CD14-positive monocyte (primary cell): Measurements from ENCODE around the gene ENTHD1. TPM values are rescaled to one million over a fixed set of nuclear protein-coding genes. Genes with fewer than 3 reads are reported as not detected.

Experiments used
- DNase-seq, 3 donors: peaks; one replicate each; pipeline ENCODE4 v3.0.0-alpha.2; 2011 to 2022
- H2AFZ ChIP-seq: 2 replicates; pipeline ENCODE4 v1.6.0; 2012; ENCODE audit warnings: mild to moderate bottlenecking, low read depth, low read length, inconsistent platforms; ENCODE audit not compliant: insufficient read depth, poor library complexity, severe bottlenecking
- H3K27ac ChIP-seq, 2 donors: 1 replicate in 1 of 2; 2 replicates in 1 of 2; pipeline ENCODE4 v1.5.1; 2012 to 2013; ENCODE audit warnings: low read length in 2 of 2, control low read depth in 1 of 2, inconsistent platforms in 1 of 2, low read depth in 1 of 2, mild to moderate bottlenecking in 1 of 2
- H3K27me3 ChIP-seq, 2 donors: one replicate each; pipeline versions ENCODE4 v1.6.0 to v1.6.1; 2011 to 2013; ENCODE audit warnings: low read length in 2 of 2; ENCODE audit not compliant: control insufficient read depth in 2 of 2, insufficient read depth in 2 of 2
- H3K36me3 ChIP-seq, 2 donors: replicated peaks in 1 of 2; 1 replicate in 1 of 2; 2 replicates in 1 of 2; pipeline versions ENCODE4 v1.5.1 to v1.6.1; 2012 to 2013; ENCODE audit warnings: low read length in 2 of 2, control low read depth in 1 of 2, inconsistent platforms in 1 of 2, mild to moderate bottlenecking in 1 of 2; ENCODE audit not compliant: insufficient read depth in 2 of 2, control insufficient read depth in 1 of 2
- H3K4me1 ChIP-seq, 2 donors: 1 replicate in 1 of 2; 2 replicates in 1 of 2; pipeline versions ENCODE4 v1.5.1 to v1.6.1; 2012 to 2013; ENCODE audit warnings: low read length in 2 of 2, control low read depth in 1 of 2, inconsistent platforms in 1 of 2, mild to moderate bottlenecking in 1 of 2, moderate library complexity in 1 of 2; ENCODE audit not compliant: insufficient read depth in 2 of 2, control insufficient read depth in 1 of 2
- H3K4me2 ChIP-seq: replicated peaks from 2 replicates; pipeline ENCODE3; 2012; ENCODE audit warnings: low read length, moderate library complexity, mild to moderate bottlenecking; ENCODE audit not compliant: poor library complexity, severe bottlenecking; ENCODE audit errors: extremely low read depth
- H3K4me3 ChIP-seq, 3 experiments: fragments of 200-600 bp in 1 of 3; sonication (generic) in 1 of 3; replicated peaks in 1 of 3; 1 replicate in 2 of 3; 2 replicates in 1 of 3; pipeline ENCODE4 v1.5.1; 2011 to 2013; ENCODE audit warnings: low read length in 3 of 3, mild to moderate bottlenecking in 3 of 3, control low read depth in 2 of 3, low read depth in 2 of 3, inconsistent platforms in 1 of 3, moderate library complexity in 1 of 3
- H3K79me2 ChIP-seq: 2 replicates; pipeline ENCODE4 v1.6.0; 2012; ENCODE audit warnings: mild to moderate bottlenecking, control low read depth, inconsistent platforms, low read length, moderate library complexity; ENCODE audit not compliant: insufficient read depth
- H3K9ac ChIP-seq: 2 replicates; pipeline ENCODE4 v1.6.0; 2017; ENCODE audit warnings: low read length, mild to moderate bottlenecking; ENCODE audit not compliant: insufficient read depth, poor library complexity, severe bottlenecking
- H3K9me3 ChIP-seq, 2 donors: replicated peaks in 1 of 2; 1 replicate in 1 of 2; 2 replicates in 1 of 2; pipeline versions ENCODE4 v1.5.1 to v1.6.1; 2012 to 2013; ENCODE audit warnings: low read length in 2 of 2, control low read depth in 1 of 2; ENCODE audit not compliant: control insufficient read depth in 1 of 2, insufficient read depth in 1 of 2
- H4K20me1 ChIP-seq: 2 replicates; pipeline ENCODE4 v1.6.0; 2012; ENCODE audit warnings: mild to moderate bottlenecking, low read length, control low read depth, moderate library complexity; ENCODE audit not compliant: insufficient read depth
- H3K27ac Mint-ChIP-seq, 7 donors: one replicate each; pipeline ENCODE4 v1.8.0; 2020; ENCODE audit warnings: mild to moderate bottlenecking in 7 of 7, mixed read lengths in 7 of 7, moderate library complexity in 6 of 7, inconsistent platforms in 2 of 7
- H3K27me3 Mint-ChIP-seq, 3 donors: one replicate each; pipeline ENCODE4 v1.8.0; 2021 to 2022; ENCODE audit warnings: low read depth in 3 of 3, mild to moderate bottlenecking in 3 of 3, mixed read lengths in 3 of 3, moderate library complexity in 3 of 3, inconsistent platforms in 1 of 3
- H3K36me3 Mint-ChIP-seq, 2 donors: one replicate each; pipeline ENCODE4 v1.8.0; 2020; ENCODE audit warnings: mixed read lengths in 2 of 2, inconsistent platforms in 1 of 2, mild to moderate bottlenecking in 1 of 2
- H3K4me1 Mint-ChIP-seq: one replicate; pipeline ENCODE4 v1.8.0; 2020; ENCODE audit warnings: mild to moderate bottlenecking, mixed read lengths
- H3K4me3 Mint-ChIP-seq, 2 donors: one replicate each; pipeline ENCODE4 v1.8.0; 2020; ENCODE audit warnings: mild to moderate bottlenecking in 2 of 2, mixed read lengths in 2 of 2, moderate library complexity in 1 of 2
- H3K9me3 Mint-ChIP-seq, 7 donors: one replicate each; pipeline ENCODE4 v1.8.0; 2020 to 2022; ENCODE audit warnings: mixed read lengths in 7 of 7, mild to moderate bottlenecking in 6 of 7, moderate library complexity in 6 of 7, inconsistent platforms in 2 of 7
- WGBS: methylation state at CpG from one replicate; pipeline ENCODE4 v1.1.5; 2013; ENCODE audit warnings: missing lambda C conversion rate; ENCODE audit not compliant: insufficient coverage; 5-methylcytosine and 5-hydroxymethylcytosine counted together
- intact Hi-C, 2 donors: fragments of 100-400 bp; cut with micrococcal nuclease; formaldehyde crosslinking; loops; one replicate each; pipeline versions ENCODE4 v1.15.0 to v1.15.1; 2023
- polyA plus RNA-seq, 3 donors: library from polyadenylated mRNA; depleted of rRNA in 1 of 3; unstranded in 2 of 3; stranded (reverse) in 1 of 3; fragments of 300-500 nt in 2 of 3; fragments of >200 nt in 1 of 3; fragmentation: Illumina TruSeq in 2 of 3; gene quantifications; 1 replicate in 2 of 3; 2 replicates in 1 of 3; pipeline ENCODE4 v1.2.3, GENCODE V29; 2012 to 2021
- TF ChIP-seq, protein P1 (sequence below): fragments of 200-600 bp; IDR thresholded peaks from one replicate; pipeline ENCODE4 v1.8.0; 2022; ENCODE audit warnings: antibody characterized with exemption, mild to moderate bottlenecking

Gene ENTHD1
- polyA plus RNA-seq, 3 donors: not detected

DNA sequence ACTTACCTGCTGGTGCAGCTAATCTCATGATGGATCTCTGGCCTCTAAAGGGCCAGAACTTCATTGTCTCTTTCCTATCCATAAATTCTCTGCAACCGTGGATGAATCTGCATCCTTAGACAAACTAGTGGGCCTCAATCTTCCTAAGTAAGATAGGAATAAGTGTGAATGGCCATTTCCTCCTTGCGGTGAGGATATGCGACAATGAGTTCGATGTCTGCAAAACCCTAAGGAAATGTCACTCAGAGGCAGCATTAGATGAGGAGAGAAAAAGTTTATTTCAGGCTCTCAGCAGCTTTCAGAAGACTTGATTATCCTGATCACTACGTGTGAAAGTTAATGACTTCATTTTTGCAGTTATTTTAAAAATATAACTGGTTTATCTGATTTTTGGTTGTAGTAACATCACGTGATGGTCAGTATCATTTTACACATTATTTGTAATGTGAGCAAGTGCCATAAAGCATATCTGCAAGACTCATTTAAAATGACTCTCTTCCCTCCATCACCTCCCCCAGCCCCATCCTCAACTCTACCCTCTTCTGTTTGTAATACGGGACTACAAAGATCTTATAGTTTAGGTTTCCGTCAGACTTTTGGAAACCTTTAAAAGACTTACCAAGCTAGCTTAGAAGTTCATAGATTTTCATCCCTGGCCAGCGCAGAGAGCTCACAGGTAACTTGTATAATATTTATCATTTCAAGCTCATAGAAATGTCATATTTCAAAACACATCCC lies 17.5 kb upstream of the ENTHD1 start:
- no peak overlapping the region for H3K27ac Mint-ChIP-seq
- H3K79me2 ChIP-seq: no peaks in the 10 kb centered on the region
- H3K9me3 ChIP-seq: no peaks in the 10 kb centered on the region
- H4K20me1 ChIP-seq: no peaks in the 10 kb centered on the region
- DNase-seq: no peak
- peaks cover 2 to 4% (median 4%) of the 10 kb centered on the region in 3 donors for H3K27me3 Mint-ChIP-seq
- H3K4me1 Mint-ChIP-seq: peaks cover 8% of the 10 kb centered on the region
- 83% methylated on average over 2 of the region's 9 CpGs for WGBS
- H3K27me3 ChIP-seq: no peaks in the 10 kb centered on the region
- no peak overlapping the region for H3K4me3 Mint-ChIP-seq
- H3K36me3 ChIP-seq: no peaks in the 10 kb centered on the region
- TF ChIP-seq, protein P1, sequence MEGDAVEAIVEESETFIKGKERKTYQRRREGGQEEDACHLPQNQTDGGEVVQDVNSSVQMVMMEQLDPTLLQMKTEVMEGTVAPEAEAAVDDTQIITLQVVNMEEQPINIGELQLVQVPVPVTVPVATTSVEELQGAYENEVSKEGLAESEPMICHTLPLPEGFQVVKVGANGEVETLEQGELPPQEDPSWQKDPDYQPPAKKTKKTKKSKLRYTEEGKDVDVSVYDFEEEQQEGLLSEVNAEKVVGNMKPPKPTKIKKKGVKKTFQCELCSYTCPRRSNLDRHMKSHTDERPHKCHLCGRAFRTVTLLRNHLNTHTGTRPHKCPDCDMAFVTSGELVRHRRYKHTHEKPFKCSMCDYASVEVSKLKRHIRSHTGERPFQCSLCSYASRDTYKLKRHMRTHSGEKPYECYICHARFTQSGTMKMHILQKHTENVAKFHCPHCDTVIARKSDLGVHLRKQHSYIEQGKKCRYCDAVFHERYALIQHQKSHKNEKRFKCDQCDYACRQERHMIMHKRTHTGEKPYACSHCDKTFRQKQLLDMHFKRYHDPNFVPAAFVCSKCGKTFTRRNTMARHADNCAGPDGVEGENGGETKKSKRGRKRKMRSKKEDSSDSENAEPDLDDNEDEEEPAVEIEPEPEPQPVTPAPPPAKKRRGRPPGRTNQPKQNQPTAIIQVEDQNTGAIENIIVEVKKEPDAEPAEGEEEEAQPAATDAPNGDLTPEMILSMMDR: no peak
- no peak overlapping the region for H2AFZ ChIP-seq
- no peak overlapping the region for H3K4me3 ChIP-seq
- intact Hi-C loops: loop anchor here in 1 of 2 donors (10.0 kb wide), 1 partner anchor 1086 kb away; no protein-coding TSS in a partner anchor
- H3K4me1 ChIP-seq: no peaks in the 10 kb centered on the region
- H3K9me3 Mint-ChIP-seq: peaks cover 0 to 3% (median 0%) of the 10 kb centered on the region in 7 donors
- no peak overlapping the region for H3K27ac ChIP-seq
- H3K4me2 ChIP-seq: no peak overlapping the region
- no peaks in the 10 kb centered on the region for H3K36me3 Mint-ChIP-seq
- H3K9ac ChIP-seq: no peak overlapping the region

DNA sequence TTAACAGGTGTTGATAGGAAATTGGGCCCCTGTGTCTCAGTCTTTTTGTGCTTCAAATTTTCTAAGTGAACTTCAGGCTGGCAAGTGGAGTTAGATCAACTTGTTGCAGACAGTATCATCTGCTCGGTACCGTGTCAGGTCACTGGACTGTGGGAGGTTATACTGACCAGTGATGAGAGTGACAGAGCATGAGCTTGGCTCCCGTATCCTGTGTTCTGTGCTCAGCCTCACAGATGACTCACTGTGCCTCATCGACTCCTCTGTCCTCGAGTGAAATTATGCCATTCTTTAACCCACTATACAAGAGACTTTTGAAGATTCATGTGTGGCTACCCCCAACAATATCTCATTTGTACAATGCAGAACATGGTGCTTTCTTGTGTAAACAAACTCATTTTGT lies 15.2 kb upstream of the ENTHD1 start:
- Histone ChIP-seq H3K9ac (no peak overlapping the region), H3K36me3 (no peaks in the 10 kb centered on the region), H3K4me2 (no peak overlapping the region), H4K20me1 (no peaks in the 10 kb centered on the region), H3K27me3 (no peaks in the 10 kb centered on the region), H3K4me1 (no peaks in the 10 kb centered on the region), H2AFZ (no peak overlapping the region), H3K27ac (no peak overlapping the region), H3K4me3 (no peak overlapping the region), H3K79me2 (no peaks in the 10 kb centered on the region), H3K9me3 (no peaks in the 10 kb centered on the region)
- no peak overlapping the region for H3K4me3 Mint-ChIP-seq
- no peak for DNase-seq
- peaks cover 0 to 3% (median 0%) of the 10 kb centered on the region in 7 donors for H3K9me3 Mint-ChIP-seq
- peaks cover 2 to 4% (median 4%) of the 10 kb centered on the region in 3 donors for H3K27me3 Mint-ChIP-seq
- intact Hi-C loops: no loop called here
- TF ChIP-seq, protein P1: no peak
- peak overlapping the region in 1 of 7 donors; percentile 42 for H3K27ac Mint-ChIP-seq
- peaks cover 3% of the 10 kb centered on the region for H3K4me1 Mint-ChIP-seq
- WGBS: 96% methylated on average over 2 of the region's 5 CpGs
- H3K36me3 Mint-ChIP-seq: no peaks in the 10 kb centered on the region
